SKM-1 (cell line): Measurements from ENCODE around the gene OR11L1.

Experiments
- DNase-seq: peaks from one replicate; lab custom pipeline; 2025; ENCODE audit not compliant: unreplicated experiment; lab: John Stamatoyannopoulos, UW

OR11L1 gene

DNA sequence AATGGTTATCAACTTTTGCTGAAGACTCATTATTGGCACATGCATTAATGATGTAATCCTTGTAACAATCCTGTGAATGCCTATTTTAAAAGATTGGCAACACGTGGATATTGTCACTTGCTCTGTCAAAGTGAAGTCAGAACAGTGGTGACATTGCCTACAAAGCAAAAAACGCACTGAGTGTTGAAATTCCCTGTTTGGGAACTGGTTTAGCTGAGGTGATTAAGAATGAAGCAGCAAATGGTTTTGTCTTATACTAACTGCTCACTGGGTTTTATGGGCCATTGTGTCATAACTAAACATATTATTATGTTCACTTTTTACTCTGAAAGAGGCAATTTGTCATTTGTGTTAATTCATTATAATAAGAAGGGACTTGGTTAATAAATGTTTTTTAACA is 29.1 kb downstream of the OR11L1 start:
- no peak for DNase-seq

DNA sequence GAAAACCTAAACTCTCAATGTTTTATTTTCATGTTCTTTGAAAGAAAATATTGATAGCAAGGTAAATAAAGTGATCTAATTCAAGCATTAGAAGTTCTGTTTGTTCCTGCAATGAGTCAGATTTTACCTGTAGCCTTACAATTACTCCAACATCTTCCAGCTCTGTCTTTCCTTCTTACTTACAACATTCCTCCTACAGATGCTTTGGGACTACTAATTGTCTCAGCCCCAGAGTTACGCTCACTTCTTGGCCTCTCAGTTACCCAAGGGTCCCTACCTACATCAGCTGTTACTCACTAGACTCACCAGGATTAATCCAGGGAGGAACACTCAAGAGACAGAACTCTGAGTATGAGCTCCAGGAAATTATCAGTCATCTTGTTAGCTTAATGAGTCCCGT is 44.2 kb downstream of the OR11L1 start:
- DNase-seq, result no peak
